ENCODE measurements around the gene OLFM2.

- no peak for TF ChIP-seq CTCF (IDR thresholded peaks at IDR 0.05)
- TF ChIP-seq POLR2A (IDR thresholded peaks at IDR 0.05) = no peak
Observed at GRCh38 chr19:9828551-9829063, 107.7 kb downstream of the OLFM2 start.
